Measurements from ENCODE around the gene SGO2.

- TF ChIP-seq GFI1B (tag by site-specific recombination; IDR thresholded peaks at IDR 0.05) (no peak), YY1 (tag by site-specific recombination; IDR thresholded peaks at IDR 0.05) (no peak), ZNF792 (tag by site-specific recombination; IDR thresholded peaks at IDR 0.05) (no peak), SP2 (tag by site-specific recombination; IDR thresholded peaks at IDR 0.05) (no peak), ZNF214 (tag by site-specific recombination; IDR thresholded peaks at IDR 0.05; ENCODE audit: borderline replicate concordance) (no peak), ZBTB1 (tag by site-specific recombination; IDR thresholded peaks at IDR 0.05) (no peak), ZNF274 (IDR thresholded peaks at IDR 0.05; ENCODE audit: low read length) (no peak), ZNF274 (tag by site-specific recombination; IDR thresholded peaks at IDR 0.05; ENCODE audit: borderline replicate concordance) (no peak), ZNF785 (tag by site-specific recombination; IDR thresholded peaks at IDR 0.05) (no peak), ZNF530 (tag by site-specific recombination; IDR thresholded peaks at IDR 0.05; ENCODE audit: low read depth) (no peak)
- TF ChIP-seq, protein P1, sequence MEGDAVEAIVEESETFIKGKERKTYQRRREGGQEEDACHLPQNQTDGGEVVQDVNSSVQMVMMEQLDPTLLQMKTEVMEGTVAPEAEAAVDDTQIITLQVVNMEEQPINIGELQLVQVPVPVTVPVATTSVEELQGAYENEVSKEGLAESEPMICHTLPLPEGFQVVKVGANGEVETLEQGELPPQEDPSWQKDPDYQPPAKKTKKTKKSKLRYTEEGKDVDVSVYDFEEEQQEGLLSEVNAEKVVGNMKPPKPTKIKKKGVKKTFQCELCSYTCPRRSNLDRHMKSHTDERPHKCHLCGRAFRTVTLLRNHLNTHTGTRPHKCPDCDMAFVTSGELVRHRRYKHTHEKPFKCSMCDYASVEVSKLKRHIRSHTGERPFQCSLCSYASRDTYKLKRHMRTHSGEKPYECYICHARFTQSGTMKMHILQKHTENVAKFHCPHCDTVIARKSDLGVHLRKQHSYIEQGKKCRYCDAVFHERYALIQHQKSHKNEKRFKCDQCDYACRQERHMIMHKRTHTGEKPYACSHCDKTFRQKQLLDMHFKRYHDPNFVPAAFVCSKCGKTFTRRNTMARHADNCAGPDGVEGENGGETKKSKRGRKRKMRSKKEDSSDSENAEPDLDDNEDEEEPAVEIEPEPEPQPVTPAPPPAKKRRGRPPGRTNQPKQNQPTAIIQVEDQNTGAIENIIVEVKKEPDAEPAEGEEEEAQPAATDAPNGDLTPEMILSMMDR (tag by site-specific recombination; IDR thresholded peaks at IDR 0.05): no peak
These were observed 8.6 kb downstream of the SGO2 start for GRCh38 chr2:200534572-200534971.
